Measurements from ENCODE around the gene TNFRSF14. TPM values are rescaled to one million over a fixed set of nuclear protein-coding genes. Genes with fewer than 3 reads are reported as not detected.
A peak's percentile ranks its signal among the peaks of the same experiment; 100 is the strongest.

Gene TNFRSF14
- total and polyA plus RNA-seq, 2 of the 13 experiments (the other 11 are each of a cell fraction or from before 2014, with no cell fraction given), result 11.9 to 49.9 TPM

DNA sequence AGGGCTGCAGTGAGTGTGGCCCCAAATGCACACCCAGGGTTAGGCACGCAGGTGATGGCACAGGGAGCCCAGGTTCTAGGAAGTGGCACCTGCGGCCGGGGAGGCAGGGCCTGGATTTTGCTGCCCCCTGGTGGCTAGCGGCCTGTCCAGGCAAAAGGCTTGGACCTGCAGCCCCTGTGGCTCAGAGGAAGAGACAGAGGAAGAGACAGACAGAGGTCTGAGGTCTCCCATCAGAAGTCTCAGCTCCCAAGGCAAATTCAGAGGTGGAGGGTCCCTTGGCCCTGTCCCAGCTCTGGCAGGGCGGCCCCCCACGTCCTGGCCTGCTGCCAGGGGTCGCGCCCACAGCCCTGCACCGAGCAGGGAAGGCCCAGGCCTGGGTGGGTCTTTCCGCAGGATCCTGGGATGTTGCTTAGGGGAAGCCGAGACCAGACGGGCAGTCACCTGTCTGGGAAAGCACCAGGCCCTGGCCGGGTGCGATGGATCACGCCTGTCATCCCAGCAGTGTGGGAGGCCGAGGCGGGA is 8.0 kb upstream of the TNFRSF14 start (continued):
- TF ChIP-seq, protein P1, sequence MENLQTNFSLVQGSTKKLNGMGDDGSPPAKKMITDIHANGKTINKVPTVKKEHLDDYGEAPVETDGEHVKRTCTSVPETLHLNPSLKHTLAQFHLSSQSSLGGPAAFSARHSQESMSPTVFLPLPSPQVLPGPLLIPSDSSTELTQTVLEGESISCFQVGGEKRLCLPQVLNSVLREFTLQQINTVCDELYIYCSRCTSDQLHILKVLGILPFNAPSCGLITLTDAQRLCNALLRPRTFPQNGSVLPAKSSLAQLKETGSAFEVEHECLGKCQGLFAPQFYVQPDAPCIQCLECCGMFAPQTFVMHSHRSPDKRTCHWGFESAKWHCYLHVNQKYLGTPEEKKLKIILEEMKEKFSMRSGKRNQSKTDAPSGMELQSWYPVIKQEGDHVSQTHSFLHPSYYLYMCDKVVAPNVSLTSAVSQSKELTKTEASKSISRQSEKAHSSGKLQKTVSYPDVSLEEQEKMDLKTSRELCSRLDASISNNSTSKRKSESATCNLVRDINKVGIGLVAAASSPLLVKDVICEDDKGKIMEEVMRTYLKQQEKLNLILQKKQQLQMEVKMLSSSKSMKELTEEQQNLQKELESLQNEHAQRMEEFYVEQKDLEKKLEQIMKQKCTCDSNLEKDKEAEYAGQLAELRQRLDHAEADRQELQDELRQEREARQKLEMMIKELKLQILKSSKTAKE (CRISPR knock-in tag; IDR thresholded peaks at IDR 0.05; ENCODE audit: borderline replicate concordance), result no peak
- TF ChIP-seq, protein P2, sequence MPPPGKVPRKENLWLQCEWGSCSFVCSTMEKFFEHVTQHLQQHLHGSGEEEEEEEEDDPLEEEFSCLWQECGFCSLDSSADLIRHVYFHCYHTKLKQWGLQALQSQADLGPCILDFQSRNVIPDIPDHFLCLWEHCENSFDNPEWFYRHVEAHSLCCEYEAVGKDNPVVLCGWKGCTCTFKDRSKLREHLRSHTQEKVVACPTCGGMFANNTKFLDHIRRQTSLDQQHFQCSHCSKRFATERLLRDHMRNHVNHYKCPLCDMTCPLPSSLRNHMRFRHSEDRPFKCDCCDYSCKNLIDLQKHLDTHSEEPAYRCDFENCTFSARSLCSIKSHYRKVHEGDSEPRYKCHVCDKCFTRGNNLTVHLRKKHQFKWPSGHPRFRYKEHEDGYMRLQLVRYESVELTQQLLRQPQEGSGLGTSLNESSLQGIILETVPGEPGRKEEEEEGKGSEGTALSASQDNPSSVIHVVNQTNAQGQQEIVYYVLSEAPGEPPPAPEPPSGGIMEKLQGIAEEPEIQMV (CRISPR knock-in tag; IDR thresholded peaks at IDR 0.05; ENCODE audit: low read depth), result no peak; the same call in 1 of the 2 replicates
- TF ChIP-seq, protein P3, sequence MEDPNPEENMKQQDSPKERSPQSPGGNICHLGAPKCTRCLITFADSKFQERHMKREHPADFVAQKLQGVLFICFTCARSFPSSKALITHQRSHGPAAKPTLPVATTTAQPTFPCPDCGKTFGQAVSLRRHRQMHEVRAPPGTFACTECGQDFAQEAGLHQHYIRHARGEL (CRISPR knock-in tag; IDR thresholded peaks at IDR 0.05), result peak; percentile 14; the same call in 1 of the 2 replicates
- TF ChIP-seq ZFP62 (CRISPR knock-in tag; IDR thresholded peaks at IDR 0.05) (no peak), ARID2 (CRISPR knock-in tag; IDR thresholded peaks at IDR 0.05; ENCODE audit: borderline replicate concordance) (peak; percentile 21; the same call in 1 of the 2 replicates), AGO1 (IDR thresholded peaks at IDR 0.05; ENCODE audit: low read depth, low read length, poor library complexity, severe bottlenecking) (no peak), ZKSCAN5 (CRISPR knock-in tag; IDR thresholded peaks at IDR 0.05) (no peak), KDM6A (CRISPR knock-in tag; IDR thresholded peaks at IDR 0.05; ENCODE audit: low read depth) (no peak), KMT2B (CRISPR knock-in tag; IDR thresholded peaks at IDR 0.05) (no peak), ZNF383 (CRISPR knock-in tag; IDR thresholded peaks at IDR 0.05; ENCODE audit: borderline replicate concordance) (no peak), MAFG (CRISPR knock-in tag; IDR thresholded peaks at IDR 0.05) (0 out of 2 replicates have a peak, but pooled peaks have one; percentile 19), ZNF678 (CRISPR knock-in tag; IDR thresholded peaks at IDR 0.05) (0 out of 2 replicates have a peak, but pooled peaks have one; percentile 46), MTA3 (CRISPR knock-in tag; IDR thresholded peaks at IDR 0.05) (no peak), POLR2AphosphoS2 (IDR thresholded peaks at IDR 0.05; ENCODE audit: low read depth, low read length) (no peak), ZNF776 (CRISPR knock-in tag; IDR thresholded peaks at IDR 0.05) (no peak), ZBTB8A (CRISPR knock-in tag; IDR thresholded peaks at IDR 0.05; ENCODE audit: borderline replicate concordance, low read depth) (no peak)
- TF ChIP-seq, protein P4, sequence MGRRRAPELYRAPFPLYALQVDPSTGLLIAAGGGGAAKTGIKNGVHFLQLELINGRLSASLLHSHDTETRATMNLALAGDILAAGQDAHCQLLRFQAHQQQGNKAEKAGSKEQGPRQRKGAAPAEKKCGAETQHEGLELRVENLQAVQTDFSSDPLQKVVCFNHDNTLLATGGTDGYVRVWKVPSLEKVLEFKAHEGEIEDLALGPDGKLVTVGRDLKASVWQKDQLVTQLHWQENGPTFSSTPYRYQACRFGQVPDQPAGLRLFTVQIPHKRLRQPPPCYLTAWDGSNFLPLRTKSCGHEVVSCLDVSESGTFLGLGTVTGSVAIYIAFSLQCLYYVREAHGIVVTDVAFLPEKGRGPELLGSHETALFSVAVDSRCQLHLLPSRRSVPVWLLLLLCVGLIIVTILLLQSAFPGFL (CRISPR knock-in tag; IDR thresholded peaks at IDR 0.05), result no peak
- TF ChIP-seq, protein P5, sequence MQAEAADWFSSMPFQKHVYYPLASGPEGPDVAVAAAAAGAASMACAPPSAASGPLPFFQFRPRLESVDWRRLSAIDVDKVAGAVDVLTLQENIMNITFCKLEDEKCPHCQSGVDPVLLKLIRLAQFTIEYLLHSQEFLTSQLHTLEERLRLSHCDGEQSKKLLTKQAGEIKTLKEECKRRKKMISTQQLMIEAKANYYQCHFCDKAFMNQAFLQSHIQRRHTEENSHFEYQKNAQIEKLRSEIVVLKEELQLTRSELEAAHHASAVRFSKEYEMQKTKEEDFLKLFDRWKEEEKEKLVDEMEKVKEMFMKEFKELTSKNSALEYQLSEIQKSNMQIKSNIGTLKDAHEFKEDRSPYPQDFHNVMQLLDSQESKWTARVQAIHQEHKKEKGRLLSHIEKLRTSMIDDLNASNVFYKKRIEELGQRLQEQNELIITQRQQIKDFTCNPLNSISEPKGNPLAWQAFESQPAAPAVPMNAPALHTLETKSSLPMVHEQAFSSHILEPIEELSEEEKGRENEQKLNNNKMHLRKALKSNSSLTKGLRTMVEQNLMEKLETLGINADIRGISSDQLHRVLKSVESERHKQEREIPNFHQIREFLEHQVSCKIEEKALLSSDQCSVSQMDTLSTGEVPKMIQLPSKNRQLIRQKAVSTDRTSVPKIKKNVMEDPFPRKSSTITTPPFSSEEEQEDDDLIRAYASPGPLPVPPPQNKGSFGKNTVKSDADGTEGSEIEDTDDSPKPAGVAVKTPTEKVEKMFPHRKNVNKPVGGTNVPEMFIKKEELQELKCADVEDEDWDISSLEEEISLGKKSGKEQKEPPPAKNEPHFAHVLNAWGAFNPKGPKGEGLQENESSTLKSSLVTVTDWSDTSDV (CRISPR knock-in tag; IDR thresholded peaks at IDR 0.05), result 0 out of 2 replicates have a peak, but pooled peaks have one; percentile 31
- TF ChIP-seq, protein P6, sequence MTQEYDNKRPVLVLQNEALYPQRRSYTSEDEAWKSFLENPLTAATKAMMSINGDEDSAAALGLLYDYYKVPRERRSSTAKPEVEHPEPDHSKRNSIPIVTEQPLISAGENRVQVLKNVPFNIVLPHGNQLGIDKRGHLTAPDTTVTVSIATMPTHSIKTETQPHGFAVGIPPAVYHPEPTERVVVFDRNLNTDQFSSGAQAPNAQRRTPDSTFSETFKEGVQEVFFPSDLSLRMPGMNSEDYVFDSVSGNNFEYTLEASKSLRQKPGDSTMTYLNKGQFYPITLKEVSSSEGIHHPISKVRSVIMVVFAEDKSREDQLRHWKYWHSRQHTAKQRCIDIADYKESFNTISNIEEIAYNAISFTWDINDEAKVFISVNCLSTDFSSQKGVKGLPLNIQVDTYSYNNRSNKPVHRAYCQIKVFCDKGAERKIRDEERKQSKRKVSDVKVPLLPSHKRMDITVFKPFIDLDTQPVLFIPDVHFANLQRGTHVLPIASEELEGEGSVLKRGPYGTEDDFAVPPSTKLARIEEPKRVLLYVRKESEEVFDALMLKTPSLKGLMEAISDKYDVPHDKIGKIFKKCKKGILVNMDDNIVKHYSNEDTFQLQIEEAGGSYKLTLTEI (CRISPR knock-in tag; conservative IDR thresholded peaks at IDR 0.05), result no peak
- TF ChIP-seq, protein P7, sequence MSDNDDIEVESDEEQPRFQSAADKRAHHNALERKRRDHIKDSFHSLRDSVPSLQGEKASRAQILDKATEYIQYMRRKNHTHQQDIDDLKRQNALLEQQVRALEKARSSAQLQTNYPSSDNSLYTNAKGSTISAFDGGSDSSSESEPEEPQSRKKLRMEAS (IDR thresholded peaks at IDR 0.05), result peak; percentile 6; the same call in 1 of the 2 replicates

Measured in HepG2 (cell line).